TTC549 (cell line): ENCODE results near the gene OR56B1.

ENCODE experiments used
- FAIRE-seq: peaks from 2 replicates; lab custom pipeline; 2012; peaks lifted over from hg19 to GRCh38; lab: Jason Lieb, UNC

The OR56B1 gene

DNA sequence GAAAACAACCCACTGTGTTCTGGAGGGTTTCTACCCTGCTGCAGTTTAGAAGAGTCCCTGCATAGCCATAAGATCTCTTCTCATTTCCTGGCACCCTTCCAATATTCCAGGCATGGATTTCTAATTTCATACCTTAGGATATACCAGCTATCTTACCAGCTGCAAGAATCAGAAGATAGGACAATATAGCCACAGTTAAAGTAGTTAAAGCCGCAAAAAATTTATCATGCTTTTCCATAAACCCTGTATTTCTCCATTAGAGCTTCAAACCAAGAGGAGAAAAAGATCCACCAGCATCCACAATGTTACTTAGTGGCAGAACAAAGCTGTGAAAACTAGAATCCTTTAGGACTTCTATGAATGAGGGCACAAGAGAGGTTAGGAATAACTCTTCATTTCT is 8.6 kb upstream of the OR56B1 start:
- FAIRE-seq = no peak

DNA sequence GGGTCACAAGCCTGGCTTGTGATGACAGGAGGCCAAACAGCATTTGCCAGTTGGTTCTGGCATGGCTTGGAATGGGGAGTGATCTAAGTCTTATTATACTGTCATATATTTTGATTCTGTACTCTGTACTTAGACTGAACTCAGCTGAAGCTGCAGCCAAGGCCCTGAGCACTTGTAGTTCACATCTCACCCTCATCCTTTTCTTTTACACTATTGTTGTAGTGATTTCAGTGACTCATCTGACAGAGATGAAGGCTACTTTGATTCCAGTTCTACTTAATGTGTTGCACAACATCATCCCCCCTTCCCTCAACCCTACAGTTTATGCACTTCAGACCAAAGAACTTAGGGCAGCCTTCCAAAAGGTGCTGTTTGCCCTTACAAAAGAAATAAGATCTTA is 843 bp downstream of the OR56B1 start:
- FAIRE-seq = no peak

DNA sequence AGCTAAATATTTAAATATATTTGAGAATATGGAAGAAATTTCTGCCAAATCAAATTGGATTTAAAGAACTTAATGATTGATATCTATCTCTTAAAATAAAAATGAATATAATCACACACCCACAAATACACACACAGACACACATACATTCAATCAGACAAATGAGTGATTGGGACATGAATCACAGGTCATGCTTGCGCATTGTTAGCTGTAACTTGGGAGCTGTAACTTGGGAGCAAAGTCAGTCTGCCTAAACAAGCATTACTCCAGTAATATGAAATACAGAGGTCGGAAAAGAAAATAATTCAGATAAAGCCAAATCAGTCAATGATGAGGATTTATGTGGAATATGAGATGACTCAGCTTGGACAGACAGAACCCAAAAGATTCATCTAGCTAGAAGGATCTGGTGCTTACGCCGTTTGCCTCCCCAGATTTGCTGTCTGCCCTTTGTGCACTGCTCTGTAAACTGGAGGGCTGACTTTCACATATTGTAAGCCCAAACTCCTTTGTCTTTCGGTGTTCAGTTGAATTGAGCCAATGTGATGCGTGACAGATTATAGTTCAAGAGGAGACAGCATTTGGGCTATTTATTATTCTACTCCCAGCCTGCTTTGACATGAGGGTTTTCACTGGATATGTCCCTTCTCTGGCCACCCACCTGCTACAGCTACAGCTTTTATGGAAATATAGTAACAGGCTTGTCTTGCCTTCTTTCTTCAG is 1.6 kb downstream of the OR56B1 start:
- no peak for FAIRE-seq

DNA sequence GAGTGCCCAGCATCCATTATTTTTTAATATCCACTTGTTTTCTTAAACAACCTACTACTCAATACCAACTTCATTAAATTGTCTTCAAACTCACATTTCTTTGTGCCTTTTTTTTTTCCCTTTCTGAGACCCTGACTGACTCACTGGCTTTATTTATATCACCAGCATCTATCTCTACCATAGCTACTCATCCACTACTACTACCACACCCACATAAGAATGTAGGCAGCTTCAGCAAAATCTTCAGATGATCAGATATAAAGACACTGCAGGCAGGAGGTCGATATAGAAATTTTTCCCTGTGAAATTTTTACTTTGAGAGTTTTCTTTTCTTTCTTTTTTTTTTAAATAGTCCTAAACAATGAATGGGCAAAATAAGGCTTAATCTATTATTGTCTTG is 2.2 kb downstream of the OR56B1 start:
- no peak for FAIRE-seq

DNA sequence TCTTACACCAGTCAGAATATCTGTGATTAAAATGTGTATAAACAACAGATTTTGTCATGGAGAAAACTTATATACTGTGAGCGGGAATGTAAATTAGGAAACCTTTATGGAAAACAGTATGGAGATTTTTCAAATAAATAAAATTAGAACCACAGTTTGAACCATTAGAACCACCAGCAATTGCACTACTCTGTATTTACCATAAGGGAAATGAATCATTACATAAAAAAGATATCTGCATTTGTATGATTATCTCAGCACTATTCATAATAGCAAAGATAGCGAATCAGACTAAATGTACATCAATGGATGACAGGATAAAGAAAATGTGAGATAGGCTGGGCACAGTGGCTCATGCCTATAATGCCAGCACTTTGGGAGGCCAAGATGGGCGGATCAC is 10.4 kb downstream of the OR56B1 start:
- FAIRE-seq = no peak

DNA sequence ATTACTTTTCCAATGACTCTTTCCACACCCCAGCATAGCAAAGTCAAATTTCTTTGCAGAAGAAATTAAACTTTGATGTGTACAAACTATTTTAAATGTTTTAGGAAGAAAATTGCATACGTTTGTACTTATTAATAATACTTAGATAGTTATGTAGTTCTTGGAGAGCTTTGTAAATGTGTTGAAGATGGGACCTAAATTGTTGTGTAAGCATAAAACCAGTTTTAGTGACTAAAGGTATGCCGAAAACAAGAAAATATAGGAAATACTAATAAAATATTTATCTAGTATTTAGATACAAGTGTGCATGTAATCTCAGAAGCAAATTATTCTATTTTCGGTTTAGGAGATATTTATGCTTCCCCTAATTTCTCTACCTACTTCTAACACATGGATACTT is 13.6 kb downstream of the OR56B1 start:
- FAIRE-seq = no peak

DNA sequence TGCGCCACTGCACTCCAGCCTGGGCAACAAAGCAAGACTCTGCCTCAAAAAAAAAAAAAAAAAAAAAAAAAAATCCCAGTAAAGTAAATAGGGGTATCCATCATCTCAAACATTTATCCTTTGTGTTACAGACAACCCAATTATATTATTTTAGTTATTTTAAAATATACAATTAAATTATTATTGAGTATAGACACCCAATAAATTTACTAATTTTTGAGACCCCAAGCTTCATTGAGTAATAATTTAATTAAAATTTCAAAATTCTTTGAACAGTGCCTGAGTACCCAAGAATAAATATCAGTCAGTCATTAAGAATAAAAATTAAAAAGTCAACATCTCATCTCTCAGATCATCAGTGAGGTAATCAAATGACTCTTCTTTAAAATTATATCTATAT is 17.7 kb downstream of the OR56B1 start, which contains the start of gene OR52N4:
TSS of gene OR52N4 (plus strand) at position 301 of the 400 bp plus-strand sequence. CDS start 498 bp downstream, outside the sequence.
- FAIRE-seq = no peak

DNA sequence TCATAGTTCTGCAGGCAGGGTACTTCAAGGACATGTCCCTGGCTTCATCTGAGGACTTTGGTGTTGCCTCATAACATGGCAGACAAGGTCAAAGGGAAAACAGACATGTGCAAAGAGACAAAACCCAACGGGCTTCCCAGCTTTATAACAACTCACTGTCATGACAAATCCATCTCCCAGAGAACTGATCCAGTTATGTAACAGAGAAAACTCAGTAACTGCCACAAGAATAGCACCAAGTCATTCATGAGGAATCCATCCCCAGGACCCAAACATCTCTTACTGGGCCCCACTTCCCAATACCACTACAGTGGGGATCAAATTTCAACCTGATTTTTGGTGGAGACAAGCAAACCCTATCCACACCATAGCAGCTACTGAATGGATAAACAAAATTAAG is 30.8 kb downstream of the OR56B1 start:
- no peak for FAIRE-seq

DNA sequence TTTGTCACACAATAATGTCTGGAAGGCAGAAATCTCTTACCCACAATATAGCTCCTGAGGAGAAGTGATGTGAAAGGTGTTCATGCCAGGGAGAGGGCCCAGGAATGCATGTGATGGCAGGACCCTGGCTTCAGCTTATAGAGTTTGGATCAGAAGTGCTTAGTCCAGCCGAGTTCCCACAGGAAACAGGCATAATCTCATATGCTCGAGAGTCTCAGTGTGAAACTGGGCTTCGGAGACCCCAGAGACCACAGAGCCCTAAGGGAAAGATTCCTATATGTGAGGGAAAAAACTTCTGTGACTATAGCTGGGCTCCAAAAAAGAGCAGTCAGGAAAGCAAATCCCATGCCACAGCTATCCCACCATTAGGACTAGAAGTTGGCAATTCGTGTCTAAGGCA is 47.0 kb downstream of the OR56B1 start, which contains the start of gene OR52N5:
TSS of gene OR52N5 (minus strand) at position 101 of the 400 bp plus-strand sequence. CDS start 4,721 bp downstream, outside the sequence.
- FAIRE-seq = no peak
